GM13977 (cell line): Measurements from ENCODE around the gene RAB3C.

ENCODE experiments used
- DNase-seq: peaks from one replicate; pipeline ENCODE4 v3.0.0; 2012; ENCODE audit warnings: low spot score
- in situ Hi-C: fragments of 300-500 bp; cut with MboI; formaldehyde crosslinking; loops from one replicate; pipeline ENCODE4 v1.12.0; 2022; ENCODE audit warnings: low sequenced_read_pairs, low pct_unique_long_range_greater_than_20kb, mixed read lengths, inconsistent platforms; ENCODE audit not compliant: unreplicated experiment
- TF ChIP-seq, protein P1 (sequence below): IDR thresholded peaks from 2 replicates; pipeline ENCODE4 v1.5.1; 2012; ENCODE audit warnings: mild to moderate bottlenecking, control low read depth; ENCODE audit not compliant: insufficient read depth; ENCODE audit errors: extremely low read depth, missing control alignments

Gene RAB3C

GRCh38 chr5:58800356-58800755 is 217.5 kb downstream of the RAB3C start:
- no peak for DNase-seq
- in situ Hi-C loops, result no loop called here

GRCh38 chr5:58800861-58801540 is 218.1 kb downstream of the RAB3C start:
- no peak for DNase-seq
- TF ChIP-seq, protein P1, sequence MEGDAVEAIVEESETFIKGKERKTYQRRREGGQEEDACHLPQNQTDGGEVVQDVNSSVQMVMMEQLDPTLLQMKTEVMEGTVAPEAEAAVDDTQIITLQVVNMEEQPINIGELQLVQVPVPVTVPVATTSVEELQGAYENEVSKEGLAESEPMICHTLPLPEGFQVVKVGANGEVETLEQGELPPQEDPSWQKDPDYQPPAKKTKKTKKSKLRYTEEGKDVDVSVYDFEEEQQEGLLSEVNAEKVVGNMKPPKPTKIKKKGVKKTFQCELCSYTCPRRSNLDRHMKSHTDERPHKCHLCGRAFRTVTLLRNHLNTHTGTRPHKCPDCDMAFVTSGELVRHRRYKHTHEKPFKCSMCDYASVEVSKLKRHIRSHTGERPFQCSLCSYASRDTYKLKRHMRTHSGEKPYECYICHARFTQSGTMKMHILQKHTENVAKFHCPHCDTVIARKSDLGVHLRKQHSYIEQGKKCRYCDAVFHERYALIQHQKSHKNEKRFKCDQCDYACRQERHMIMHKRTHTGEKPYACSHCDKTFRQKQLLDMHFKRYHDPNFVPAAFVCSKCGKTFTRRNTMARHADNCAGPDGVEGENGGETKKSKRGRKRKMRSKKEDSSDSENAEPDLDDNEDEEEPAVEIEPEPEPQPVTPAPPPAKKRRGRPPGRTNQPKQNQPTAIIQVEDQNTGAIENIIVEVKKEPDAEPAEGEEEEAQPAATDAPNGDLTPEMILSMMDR, result no peak
- in situ Hi-C loops, result no loop called here

More at GRCh38 chr5:58800356-58800755, 217.5 kb downstream of the RAB3C start:
- TF ChIP-seq, protein P1, result no peak

DNA sequence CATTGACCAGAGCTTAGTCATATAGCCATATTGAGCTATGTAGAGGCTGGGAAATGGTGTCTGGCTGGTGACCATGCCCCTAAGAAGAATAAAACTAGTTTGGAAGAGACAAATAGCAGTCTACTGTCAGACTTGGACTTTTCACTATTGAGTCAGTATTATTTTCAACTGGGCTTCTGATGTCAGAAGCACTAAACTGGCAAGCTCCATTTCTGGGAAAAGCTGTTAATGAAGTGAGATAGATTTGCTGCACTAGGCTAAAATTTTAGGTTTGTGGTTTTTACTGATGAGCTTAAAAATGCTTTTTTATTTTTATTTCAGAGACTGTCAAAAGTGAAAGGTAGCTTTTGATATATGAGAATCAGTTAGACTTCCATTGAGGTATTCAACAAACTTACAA is 220.2 kb downstream of the RAB3C start:
- in situ Hi-C loops, result no loop called here

DNA sequence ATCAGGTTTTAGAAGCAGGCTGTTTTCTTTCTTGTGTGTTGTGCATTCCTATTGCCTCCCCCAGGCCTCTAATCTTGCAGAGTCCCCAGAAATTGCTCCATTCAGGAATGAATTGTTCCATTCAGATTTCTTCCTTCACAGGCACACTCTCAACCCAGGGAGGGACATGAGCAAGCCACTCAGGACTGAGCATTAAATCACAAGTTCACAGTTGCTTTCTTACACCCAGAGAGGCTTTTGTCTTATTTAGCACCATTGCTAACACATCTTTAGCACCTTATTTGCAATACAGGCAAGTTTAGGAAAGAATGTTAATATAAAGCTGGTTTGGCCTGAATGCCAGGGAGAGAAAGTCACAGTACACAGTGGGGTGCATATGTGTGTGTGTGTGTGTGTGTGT is 221.4 kb downstream of the RAB3C start:
- in situ Hi-C loops, result no loop called here
- TF ChIP-seq, protein P1, result no peak
- DNase-seq, result no peak

More for the DNA sequence above, 220.2 kb downstream of the RAB3C start:
- no peak for DNase-seq
- TF ChIP-seq, protein P1, result no peak

- TF ChIP-seq, protein P1, result no peak
- in situ Hi-C loops, result no loop called here
- DNase-seq, result no peak
These were observed 227.2 kb downstream of the RAB3C start for GRCh38 chr5:58810086-58810485.

DNA sequence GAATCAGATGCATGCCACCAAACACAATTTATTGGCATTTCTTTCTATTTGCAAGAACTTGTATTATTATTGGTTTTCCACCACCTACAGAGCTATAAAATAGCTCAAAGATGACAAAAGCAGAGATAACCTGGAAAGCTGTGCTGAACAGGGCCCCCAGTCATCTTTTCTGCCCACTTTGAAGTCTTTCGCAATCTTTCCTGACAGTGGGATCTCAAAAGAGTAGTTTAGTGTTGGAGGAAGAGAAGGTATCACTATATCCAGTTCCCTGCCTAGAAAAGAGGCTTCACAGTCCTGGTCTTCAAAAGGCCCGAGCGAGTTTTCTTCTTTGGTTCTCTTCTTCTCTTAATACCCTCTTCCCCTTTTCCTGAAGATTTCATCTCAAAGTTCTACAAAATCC is 231.0 kb downstream of the RAB3C start:
- in situ Hi-C loops, result no loop called here
- TF ChIP-seq, protein P1, result no peak
- no peak for DNase-seq

DNA sequence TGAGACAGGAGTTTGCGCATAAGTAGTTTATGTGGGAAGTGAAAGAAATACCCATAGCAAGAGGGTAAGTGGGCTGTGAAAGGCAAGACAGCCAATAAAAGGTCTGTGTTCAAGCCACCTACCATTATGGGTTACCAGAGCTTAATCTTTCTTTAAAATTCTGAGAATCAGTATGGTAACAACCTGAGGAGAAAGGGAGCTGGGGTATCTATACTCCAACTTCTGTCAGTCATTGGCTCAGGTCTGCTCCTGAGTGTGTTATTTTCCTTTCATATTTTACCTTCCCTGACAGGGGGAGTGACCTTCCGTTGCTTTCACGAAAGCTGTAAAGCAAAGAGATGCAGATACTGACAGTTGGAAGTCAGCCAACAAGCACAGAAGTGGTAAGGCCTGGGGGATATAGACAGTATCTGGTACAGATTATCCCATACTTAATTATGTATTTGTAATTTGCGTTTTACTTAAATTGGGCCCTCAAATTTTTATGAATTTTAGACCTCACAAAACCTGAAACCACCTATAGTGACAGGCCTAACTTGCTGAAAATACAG is 233.4 kb downstream of the RAB3C start:
- in situ Hi-C loops, result no loop called here
- TF ChIP-seq, protein P1, result no peak
- DNase-seq, result no peak
